Right atrium auricular region (tissue), 2 donors: ENCODE results near the gene CARD19. TPM values are rescaled to one million over a fixed set of nuclear protein-coding genes. Genes with fewer than 3 reads are reported as not detected.
A peak's percentile ranks its signal among the peaks of the same experiment; 100 is the strongest.

Experiments
- DNase-seq: peaks from one replicate; pipeline ENCODE4 v3.0.0-alpha.2; 2019; ENCODE audit warnings: low spot score
- H3K27ac ChIP-seq, 2 donors: fragments of 200-600 bp; sonication (generic); 1 replicate in 1 of 2; 2 replicates in 1 of 2; pipeline ENCODE4 v1.5.1; 2016 to 2019
- H3K27me3 ChIP-seq, 2 donors: fragments of 200-600 bp; sonication (generic); one replicate each; pipeline versions ENCODE4 v1.5.1 to v1.6.0; 2017 to 2019
- H3K36me3 ChIP-seq: fragments of 200-600 bp; sonication (generic); one replicate; pipeline ENCODE4 v1.5.1; 2016
- H3K4me1 ChIP-seq, 2 donors: fragments of 200-600 bp; sonication (generic); one replicate each; pipeline versions ENCODE4 v1.5.1 to v1.6.0; 2017 to 2019
- H3K4me3 ChIP-seq, 2 donors: fragments of 200-600 bp; sonication (generic); 1 replicate in 1 of 2; 2 replicates in 1 of 2; pipeline ENCODE4 v1.5.1; 2017 to 2019; ENCODE audit warnings: mild to moderate bottlenecking in 1 of 2, moderate library complexity in 1 of 2
- H3K9me3 ChIP-seq, 2 donors: fragments of 200-600 bp; sonication (generic); one replicate each; pipeline ENCODE4 v1.5.1; 2019
- CTCF ChIP-seq, 2 donors: fragments of 200-600 bp; sonication (generic); IDR thresholded peaks; one replicate each; pipeline ENCODE4 v1.5.1; 2019; ENCODE audit warnings: antibody characterized with exemption in 2 of 2
- total RNA-seq, 2 donors: library from RNA; depleted of rRNA; stranded (reverse); fragments of >200 nt; gene quantifications; one replicate each; pipeline ENCODE4 v1.1.0, GENCODE V29; 2016

Gene CARD19
- total RNA-seq, 2 donors from 2014 or later, result 21.2 to 46.8 TPM

DNA sequence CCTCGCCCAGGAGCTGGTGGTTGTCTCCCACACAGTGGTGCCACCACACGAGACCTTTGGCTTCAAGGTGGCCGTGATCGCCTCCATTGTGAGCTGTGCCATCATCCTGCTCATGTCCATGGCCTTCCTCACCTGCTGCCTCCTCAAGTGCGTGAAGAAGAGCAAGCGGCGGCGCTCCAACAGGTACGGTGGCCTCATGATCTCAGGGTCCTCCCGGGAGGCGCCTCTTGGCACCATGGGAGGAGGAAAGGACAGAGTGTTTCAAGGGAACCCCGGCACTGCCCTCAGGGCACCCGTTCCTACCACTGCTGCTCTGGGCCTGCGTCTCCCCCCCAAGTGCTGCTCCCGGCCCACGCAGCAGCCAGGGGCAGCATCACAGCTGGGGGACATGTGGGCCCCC, 18.2 kb upstream of the CARD19 start:
- no peak for DNase-seq
- TF ChIP-seq CTCF (IDR thresholded peaks at IDR 0.05), result no peak

GRCh38 chr9:93079371-93079770, 16.6 kb upstream of the CARD19 start:
- no peak for TF ChIP-seq CTCF (IDR thresholded peaks at IDR 0.05)
- DNase-seq, result no peak
- Histone ChIP-seq H3K27me3 (no peaks in the 10 kb centered on the region), H3K4me3 (no peak overlapping the region), H3K9me3 (no peaks in the 10 kb centered on the region), H3K36me3 (no peaks in the 10 kb centered on the region), H3K27ac (no peak overlapping the region), H3K4me1 (no peaks in the 10 kb centered on the region)

More for the DNA sequence above, 18.2 kb upstream of the CARD19 start:
- Histone ChIP-seq H3K9me3 (no peaks in the 10 kb centered on the region), H3K36me3 (no peaks in the 10 kb centered on the region), H3K27me3 (no peaks in the 10 kb centered on the region), H3K4me3 (no peak overlapping the region), H3K4me1 (peaks cover 0 to under 1% of the 10 kb centered on the region in 2 donors), H3K27ac (no peak overlapping the region)

GRCh38 chr9:93080406-93080805, 15.6 kb upstream of the CARD19 start:
- no peak for TF ChIP-seq CTCF (IDR thresholded peaks at IDR 0.05)
- no peak overlapping the region for H3K27ac ChIP-seq
- no peak overlapping the region for H3K4me3 ChIP-seq
- no peaks in the 10 kb centered on the region for H3K4me1 ChIP-seq
- no peaks in the 10 kb centered on the region for H3K36me3 ChIP-seq
- no peaks in the 10 kb centered on the region for H3K9me3 ChIP-seq
- no peaks in the 10 kb centered on the region for H3K27me3 ChIP-seq
- DNase-seq, result no peak

DNA sequence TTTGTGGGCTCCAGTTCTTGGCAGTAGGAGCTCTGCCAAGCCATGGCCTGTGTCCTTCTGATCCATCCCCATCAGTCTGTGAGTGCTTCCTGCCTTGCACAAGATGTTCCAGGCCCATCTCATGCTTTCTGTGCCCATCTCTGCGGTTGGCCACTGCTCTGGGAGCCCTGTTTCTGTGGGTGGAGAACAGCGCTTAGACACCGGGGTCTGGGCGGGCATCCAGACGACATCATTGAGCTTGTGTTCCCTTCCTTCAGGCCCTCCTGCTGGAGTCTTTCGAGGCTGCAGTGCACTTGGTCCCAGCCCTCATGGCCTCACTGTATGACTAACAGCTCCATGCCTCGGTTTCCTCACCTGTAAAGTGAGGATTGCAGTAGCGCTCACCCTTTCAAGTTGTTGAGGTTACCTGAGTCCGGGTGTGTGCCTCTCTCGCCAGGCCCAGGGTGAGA, 14.9 kb upstream of the CARD19 start:
- Histone ChIP-seq H3K36me3 (no peaks in the 10 kb centered on the region), H3K9me3 (no peaks in the 10 kb centered on the region), H3K27me3 (no peaks in the 10 kb centered on the region), H3K27ac (no peak overlapping the region), H3K4me1 (no peaks in the 10 kb centered on the region), H3K4me3 (no peak overlapping the region)
- no peak for TF ChIP-seq CTCF (IDR thresholded peaks at IDR 0.05)
- no peak for DNase-seq

GRCh38 chr9:93081931-93082330, 14.1 kb upstream of the CARD19 start:
- peak; percentile 9 for DNase-seq
- Histone ChIP-seq H3K9me3 (no peaks in the 10 kb centered on the region), H3K27ac (no peak overlapping the region), H3K36me3 (no peaks in the 10 kb centered on the region), H3K27me3 (no peaks in the 10 kb centered on the region), H3K4me3 (no peak overlapping the region), H3K4me1 (no peaks in the 10 kb centered on the region)
- TF ChIP-seq CTCF (IDR thresholded peaks at IDR 0.05), result no peak

DNA sequence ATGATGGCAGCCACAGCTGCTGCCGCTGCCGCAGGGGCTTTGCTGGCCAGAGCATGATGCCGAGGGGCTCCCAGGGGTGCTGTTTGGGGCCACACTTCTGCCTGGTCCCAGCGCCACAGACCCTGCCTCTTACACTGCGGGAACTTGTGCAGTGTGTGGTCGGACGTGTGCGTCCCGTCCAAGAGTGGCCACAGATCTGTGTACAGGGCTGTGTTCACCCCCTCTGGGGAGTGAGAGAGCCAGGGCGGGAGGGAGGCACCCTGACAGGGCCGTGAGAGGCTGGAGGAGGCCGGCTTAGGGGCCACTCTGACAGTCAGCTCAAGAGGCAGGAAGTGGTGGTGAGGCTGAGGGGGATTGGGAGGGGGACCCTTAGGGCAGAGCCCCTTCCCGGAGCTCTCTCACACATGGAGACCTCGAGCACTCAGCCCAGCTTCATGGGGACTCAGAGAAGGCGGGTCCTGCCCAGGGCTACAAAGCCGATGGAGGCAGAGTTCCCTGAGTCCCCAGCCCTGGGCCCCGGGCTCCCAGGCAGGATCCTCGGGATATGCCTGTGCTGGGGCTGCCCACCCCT, 13.1 kb upstream of the CARD19 start:
- Histone ChIP-seq H3K9me3 (no peaks in the 10 kb centered on the region), H3K27me3 (no peaks in the 10 kb centered on the region), H3K27ac (no peak overlapping the region), H3K36me3 (no peaks in the 10 kb centered on the region), H3K4me3 (no peak overlapping the region), H3K4me1 (no peaks in the 10 kb centered on the region)
- TF ChIP-seq CTCF (IDR thresholded peaks at IDR 0.05), result no peak
- peak; percentile 16 for DNase-seq
